Spleen (tissue), 3 donors: ENCODE data around the gene DOK4.

Experiments
- POLR2A ChIP-seq, 3 donors: fragments of 450-650 bp; IDR thresholded peaks; one replicate each; pipeline ENCODE4 v1.5.1; 2017; ENCODE audit warnings: antibody characterized with exemption in 3 of 3, mild to moderate bottlenecking in 1 of 3
- POLR2AphosphoS5 ChIP-seq, 3 donors: sonication (generic); formaldehyde crosslinking; IDR thresholded peaks; one replicate each; pipeline ENCODE4 v1.5.1; 2017; ENCODE audit warnings: antibody characterized with exemption in 3 of 3

GRCh38 chr16:57526498-57526897 lies 40.2 kb upstream of the DOK4 start:
- TF ChIP-seq POLR2A (IDR thresholded peaks at IDR 0.05) (no peak), POLR2AphosphoS5 (IDR thresholded peaks at IDR 0.05) (no peak)
